CD4-positive, alpha-beta memory T cell (primary cell): ENCODE measurements around the gene EVA1B. TPM values are rescaled to one million over a fixed set of nuclear protein-coding genes. Genes with fewer than 3 reads are reported as not detected.

Experiments used
- CTCF ChIA-PET: fragments of 350-600 bp; sonication (Branson Sonifier 250); formaldehyde crosslinking; loops from one replicate; lab custom pipeline; 2021; ENCODE audit warnings: inconsistent platforms; ENCODE audit not compliant: partially characterized antibody; lab: Charles Lee
- POLR2A ChIA-PET: fragments of 350-600 bp; sonication (Branson Sonifier 250); formaldehyde crosslinking; loops from one replicate; lab custom pipeline; 2021; ENCODE audit not compliant: partially characterized antibody; lab: Charles Lee
- DNase-seq, 5 donors: peaks; one replicate each; pipeline versions ENCODE4 v3.0.0 to v3.0.0-alpha.2; 2020 to 2022; ENCODE audit warnings: mixed read lengths in 1 of 5
- H3K27ac ChIP-seq: one replicate; pipeline ENCODE4 v1.7.0; 2013; ENCODE audit warnings: low read depth, low read length
- H3K27me3 ChIP-seq: 2 replicates; pipeline ENCODE4 v1.7.0; 2013; ENCODE audit warnings: mild to moderate bottlenecking, low read length, moderate library complexity; ENCODE audit not compliant: insufficient read depth
- H3K36me3 ChIP-seq: 2 replicates; pipeline ENCODE4 v1.7.0; 2013; ENCODE audit warnings: mild to moderate bottlenecking, low read length, moderate library complexity; ENCODE audit not compliant: insufficient read depth
- H3K4me1 ChIP-seq: 2 replicates; pipeline ENCODE4 v1.7.0; 2013; ENCODE audit warnings: mild to moderate bottlenecking, low read length, moderate library complexity; ENCODE audit not compliant: insufficient read depth
- H3K4me3 ChIP-seq, 2 donors: one replicate each; pipeline ENCODE4 v1.7.0; 2013; ENCODE audit warnings: low read length in 2 of 2, mild to moderate bottlenecking in 1 of 2
- H3K9me3 ChIP-seq, 2 donors: one replicate each; pipeline ENCODE4 v1.7.0; 2013; ENCODE audit warnings: low read length in 2 of 2, control low read depth in 1 of 2; ENCODE audit not compliant: control insufficient read depth in 1 of 2
- H3K27ac Mint-ChIP-seq, 7 donors: one replicate each; pipeline ENCODE4 v1.8.0; 2020 to 2021; ENCODE audit warnings: mixed read lengths in 7 of 7, mild to moderate bottlenecking in 6 of 7, inconsistent platforms in 3 of 7, moderate library complexity in 3 of 7
- H3K27me3 Mint-ChIP-seq, 2 donors: one replicate each; pipeline ENCODE4 v1.8.0; 2020 to 2021; ENCODE audit warnings: mixed read lengths in 2 of 2
- H3K36me3 Mint-ChIP-seq, 2 donors: one replicate each; pipeline ENCODE4 v1.8.0; 2020 to 2021; ENCODE audit warnings: mixed read lengths in 2 of 2, inconsistent platforms in 1 of 2, mild to moderate bottlenecking in 1 of 2
- H3K4me1 Mint-ChIP-seq, 4 donors: one replicate each; pipeline ENCODE4 v1.8.0; 2020 to 2021; ENCODE audit warnings: mixed read lengths in 4 of 4, mild to moderate bottlenecking in 1 of 4
- H3K4me3 Mint-ChIP-seq, 8 donors: one replicate each; pipeline ENCODE4 v1.8.0; 2020 to 2021; ENCODE audit warnings: mixed read lengths in 8 of 8, mild to moderate bottlenecking in 7 of 8, moderate library complexity in 6 of 8, inconsistent platforms in 3 of 8
- H3K9me3 Mint-ChIP-seq, 8 donors: one replicate each; pipeline ENCODE4 v1.8.0; 2020 to 2021; ENCODE audit warnings: mixed read lengths in 8 of 8, mild to moderate bottlenecking in 5 of 8, inconsistent platforms in 3 of 8, moderate library complexity in 1 of 8
- intact Hi-C: fragments of 100-400 bp; cut with micrococcal nuclease; formaldehyde crosslinking; loops from one replicate; pipeline ENCODE4 v1.15.1; 2023
- polyA plus RNA-seq, 2 donors: library from polyadenylated mRNA; unstranded; fragments of 300-500 nt; fragmentation: Illumina TruSeq; gene quantifications; one replicate each; pipeline ENCODE4 v1.2.3, GENCODE V29; 2021
- total RNA-seq, 2 experiments: library from RNA; stranded (reverse); gene quantifications; one replicate each; pipeline ENCODE4 v1.2.3, GENCODE V29; 2021

EVA1B gene
- total and polyA plus RNA-seq, 4 experiments from 2014 or later = 5.2 to 8.1 (median 6.8) TPM

GRCh38 chr1:36274201-36274600 lies 49.2 kb downstream of the EVA1B start:
- Histone ChIP-seq H3K4me3 (no peak overlapping the region), H3K27me3 (no peaks in the 10 kb centered on the region), H3K4me1 (peaks cover 2% of the 10 kb centered on the region), H3K9me3 (no peaks in the 10 kb centered on the region), H3K27ac (no peak overlapping the region), H3K36me3 (peaks cover 14% of the 10 kb centered on the region)
- Mint-ChIP-seq H3K27me3 (no peaks in the 10 kb centered on the region), H3K4me3 (no peak overlapping the region), H3K9me3 (no peaks in the 10 kb centered on the region), H3K4me1 (peaks cover 8 to 17% (median 11%) of the 10 kb centered on the region in 4 donors), H3K27ac (no peak overlapping the region), H3K36me3 (peaks cover 13 to 30% of the 10 kb centered on the region in 2 donors)
- DNase-seq = no peak
- CTCF ChIA-PET = interaction anchor here (0.7 kb wide), 1 partner anchor 46 kb away, joined by 3 read pairs; no protein-coding TSS in a partner anchor
- POLR2A ChIA-PET = interaction anchor here (1.3 kb wide), 1 partner anchor 125 kb away, joined by 4 read pairs; the partner anchor contains the start of gene TRAPPC3
- intact Hi-C loops = no loop called here

- Histone ChIP-seq H3K4me3 (no peak overlapping the region), H3K27ac (no peak overlapping the region), H3K27me3 (no peaks in the 10 kb centered on the region), H3K9me3 (no peaks in the 10 kb centered on the region), H3K4me1 (peaks cover 2% of the 10 kb centered on the region), H3K36me3 (peaks cover 14% of the 10 kb centered on the region)
- Mint-ChIP-seq H3K9me3 (no peaks in the 10 kb centered on the region), H3K27ac (peak overlapping the region in 3 of 7 donors; percentile 29 to 61 (median 55)), H3K27me3 (no peaks in the 10 kb centered on the region), H3K36me3 (peaks cover 13 to 36% of the 10 kb centered on the region in 2 donors), H3K4me3 (no peak overlapping the region), H3K4me1 (peaks cover 9 to 13% (median 11%) of the 10 kb centered on the region in 4 donors)
- ChIA-PET CTCF (no interaction called here), POLR2A (no interaction called here)
- DNase-seq = no peak
- intact Hi-C loops = no loop called here
These were observed 50.4 kb downstream of the EVA1B start for GRCh38 chr1:36273024-36273423.

Other genes with a start within 250 kb of the EVA1B start
- not detected for gene TEKT2, start 239.6 kb downstream of the EVA1B start, total RNA-seq
- gene TEKT2, start 239.6 kb downstream of the EVA1B start, polyA plus RNA-seq = not detected
- gene ADPRS, start 234.8 kb downstream of the EVA1B start, total RNA-seq = 10 to 100 TPM; 26.7 to 28.6 TPM
- 10 to 100 TPM; 25.7 to 31.5 TPM for gene ADPRS, start 234.8 kb downstream of the EVA1B start, polyA plus RNA-seq
- under 1 TPM; 0.25 to 0.26 TPM for gene COL8A2, start 198.4 kb downstream of the EVA1B start, total RNA-seq
- gene COL8A2, start 198.4 kb downstream of the EVA1B start, polyA plus RNA-seq = not detected
- 10 to 100 TPM; 51.8 to 56.4 TPM for gene TRAPPC3, start 174.2 kb downstream of the EVA1B start, total RNA-seq
- 100 to 1,000 TPM; 107 to 190 TPM for gene TRAPPC3, start 174.2 kb downstream of the EVA1B start, polyA plus RNA-seq
- 100 to 1,000 TPM; 221 to 222 TPM for gene MAP7D1, start 167.5 kb downstream of the EVA1B start, total RNA-seq
- 10 to 100 TPM in 1 of 2 donors, 1 to 10 TPM in 1; 4.1 to 68.3 TPM for gene MAP7D1, start 167.5 kb downstream of the EVA1B start, polyA plus RNA-seq
- gene THRAP3, start 99.2 kb downstream of the EVA1B start, total RNA-seq = 100 to 1,000 TPM; 127 to 130 TPM
- gene THRAP3, start 99.2 kb downstream of the EVA1B start, polyA plus RNA-seq = 10 to 100 TPM; 58.5 to 98.6 TPM
- gene SH3D21, start 17.3 kb downstream of the EVA1B start, total RNA-seq = 1 to 10 TPM; 3.2 to 3.3 TPM
- not detected for gene SH3D21, start 17.3 kb downstream of the EVA1B start, polyA plus RNA-seq
- gene STK40, start 62.3 kb upstream of the EVA1B start, total RNA-seq = 10 to 100 TPM; 52.2 to 57.4 TPM
- 10 to 100 TPM; 26.6 to 49.7 TPM for gene STK40, start 62.3 kb upstream of the EVA1B start, polyA plus RNA-seq
- gene LSM10, start 74.3 kb upstream of the EVA1B start, total RNA-seq = 10 to 100 TPM; 51.0 to 53.0 TPM
- 100 to 1,000 TPM; 112 to 187 TPM for gene LSM10, start 74.3 kb upstream of the EVA1B start, polyA plus RNA-seq
- 1 to 10 TPM in 1 of 2 experiments, not detected in 1; 1.4 TPM for gene OSCP1, start 126.8 kb upstream of the EVA1B start, total RNA-seq
- 1 to 10 TPM in 1 of 2 donors, under 1 TPM in 1; 0.93 to 1.1 TPM for gene OSCP1, start 126.8 kb upstream of the EVA1B start, polyA plus RNA-seq
- gene MRPS15, start 140.7 kb upstream of the EVA1B start, total RNA-seq = 10 to 100 TPM; 32.5 to 33.9 TPM
- 10 to 100 TPM; 67.5 to 86.0 TPM for gene MRPS15, start 140.7 kb upstream of the EVA1B start, polyA plus RNA-seq
- under 1 TPM; 0.61 to 0.87 TPM for gene CSF3R, start 159.3 kb upstream of the EVA1B start, total RNA-seq
- not detected for gene CSF3R, start 159.3 kb upstream of the EVA1B start, polyA plus RNA-seq